Prostate gland (tissue), 2 donors: ENCODE measurements around the gene FAM3B.

ENCODE experiments used
- CTCF ChIP-seq, 4 experiments: fragments of 200-600 bp in 2 of 4; fragments of 450-650 bp in 2 of 4; sonication (generic) in 2 of 4; IDR thresholded peaks; 1 replicate in 3 of 4; 2 replicates in 1 of 4; pipeline ENCODE4 v1.5.1; 2016 to 2019; ENCODE audit warnings: antibody characterized with exemption in 4 of 4, mild to moderate bottlenecking in 2 of 4, moderate library complexity in 2 of 4
- POLR2A ChIP-seq: fragments of 450-650 bp; IDR thresholded peaks from one replicate; pipeline ENCODE4 v1.6.1; 2016; ENCODE audit warnings: antibody characterized with exemption, mild to moderate bottlenecking

GRCh38 chr21:41366522-41367151 lies 50.0 kb downstream of the FAM3B start:
- TF ChIP-seq CTCF (IDR thresholded peaks at IDR 0.05) (no peak), POLR2A (no peak)
